Right lobe of liver (tissue), 6 donors: ENCODE measurements around the gene CECR2. TPM values are rescaled to one million over a fixed set of nuclear protein-coding genes. Genes with fewer than 3 reads are reported as not detected.

ENCODE experiments used
- ATAC-seq, 4 donors: fragments of 200-7000 bp; cut with Tn5 transposase; one replicate each; pipeline ENCODE4 v1.9.1; 2020; ENCODE audit warnings: mild to moderate bottlenecking in 4 of 4, moderate library complexity in 4 of 4
- DNase-seq, 3 donors: peaks; one replicate each; pipeline ENCODE4 v3.0.0-alpha.2; 2020
- H3K27ac ChIP-seq, 3 donors: fragments of 200-600 bp; one replicate each; pipeline ENCODE4 v1.8.0; 2022
- H3K27me3 ChIP-seq, 2 donors: fragments of 200-600 bp; one replicate each; pipeline ENCODE4 v1.8.0; 2022
- H3K36me3 ChIP-seq, 4 donors: fragments of 200-600 bp; sonication (generic) in 1 of 4; one replicate each; pipeline versions ENCODE4 v1.5.1 to v1.8.0; 2017 to 2022; ENCODE audit warnings: control low read depth in 1 of 4
- H3K4me1 ChIP-seq, 4 donors: fragments of 200-600 bp; sonication (generic) in 1 of 4; one replicate each; pipeline versions ENCODE4 v1.5.1 to v1.8.0; 2017 to 2022; ENCODE audit warnings: control low read depth in 1 of 4
- H3K4me3 ChIP-seq, 3 donors: fragments of 200-600 bp; one replicate each; pipeline ENCODE4 v1.8.0; 2022
- H3K9me3 ChIP-seq, 4 donors: fragments of 200-600 bp; sonication (generic) in 1 of 4; one replicate each; pipeline versions ENCODE4 v1.5.1 to v1.8.0; 2017 to 2022; ENCODE audit warnings: control low read depth in 1 of 4
- CTCF ChIP-seq, 4 donors: fragments of 200-600 bp in 3 of 4; fragments of 450-650 bp in 1 of 4; IDR thresholded peaks; one replicate each; pipeline versions ENCODE4 v1.5.1 to v1.8.0; 2016 to 2022; ENCODE audit warnings: antibody characterized with exemption in 4 of 4, mild to moderate bottlenecking in 2 of 4
- POLR2A ChIP-seq: fragments of 450-650 bp; IDR thresholded peaks from one replicate; pipeline ENCODE4 v1.6.1; 2017; ENCODE audit warnings: antibody characterized with exemption, mild to moderate bottlenecking
- WGBS: methylation state at CpG from one replicate; pipeline ENCODE4 v1.1.6; 2018; ENCODE audit warnings: low coverage, low lambda C conversion rate; ENCODE audit not compliant: insufficient coverage; ENCODE audit errors: missing lambda C conversion rate; 5-methylcytosine and 5-hydroxymethylcytosine counted together
- intact Hi-C, 2 donors: fragments of 100-400 bp; cut with DNase I; formaldehyde crosslinking; loops; one replicate each; pipeline versions ENCODE4 v1.11.2 to v1.14.1; 2022
- total RNA-seq, 6 experiments: library from RNA; depleted of rRNA in 2 of 6; stranded (reverse); fragments of >200 nt in 2 of 6; fragmentation: NEBNext Ultra II Directional in 3 of 6; extraction: Animal tissue kit (Norgen Biotek cat#: 25700) in 3 of 6; gene quantifications; one replicate each; pipeline versions ENCODE4 v1.1.0 to v1.2.4, GENCODE V29; 2016 to 2023
- donor health status: DM: no; HTN: yes; CAD: no.
- donor health status: DM: no; HTN: no; CAD: no.
- donor health status: DM: no; HTN: no; CAD: no.
- donor health status: DM: no; HTN: yes; CAD: no.
- donor health status: DM: no; HTN: yes; CAD: no.

The CECR2 gene
- total RNA-seq, 6 experiments from 2014 or later, result 4.9 to 12.3 (median 10.0) TPM

DNA sequence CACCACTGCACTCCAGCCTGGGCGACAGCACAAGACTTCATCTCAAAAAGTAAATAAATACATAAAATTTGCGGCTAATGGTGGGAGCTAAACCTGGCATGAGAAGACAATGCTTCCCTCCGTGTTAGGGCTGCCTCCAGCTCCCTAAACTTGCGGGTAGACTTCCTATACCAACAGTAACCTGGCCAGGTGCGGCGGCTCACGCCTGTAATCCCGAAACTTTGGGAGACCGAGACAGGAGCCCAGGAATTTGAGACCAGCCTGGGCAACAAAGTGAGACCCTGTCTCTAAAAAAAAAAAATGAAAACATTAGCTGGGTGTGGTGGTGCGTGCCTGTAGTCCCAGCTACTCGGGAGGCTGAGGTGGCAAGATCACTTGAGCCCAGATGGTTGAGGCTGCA is 219.3 kb downstream of the CECR2 start:
- no peaks in the 10 kb centered on the region for H3K9me3 ChIP-seq
- H3K4me3 ChIP-seq, result no peak overlapping the region
- WGBS, result 98% methylated on average over 8 of the region's 11 CpGs
- H3K27ac ChIP-seq, result no peak overlapping the region
- H3K27me3 ChIP-seq, result no peaks in the 10 kb centered on the region
- H3K4me1 ChIP-seq, result no peaks in the 10 kb centered on the region
- no peak for DNase-seq
- no peak for ATAC-seq
- intact Hi-C loops, result no loop called here
- peaks cover 3 to 78% (median 34%) of the 10 kb centered on the region in 4 donors for H3K36me3 ChIP-seq
- no peak for TF ChIP-seq POLR2A
- TF ChIP-seq CTCF (IDR thresholded peaks at IDR 0.05), result no peak

DNA sequence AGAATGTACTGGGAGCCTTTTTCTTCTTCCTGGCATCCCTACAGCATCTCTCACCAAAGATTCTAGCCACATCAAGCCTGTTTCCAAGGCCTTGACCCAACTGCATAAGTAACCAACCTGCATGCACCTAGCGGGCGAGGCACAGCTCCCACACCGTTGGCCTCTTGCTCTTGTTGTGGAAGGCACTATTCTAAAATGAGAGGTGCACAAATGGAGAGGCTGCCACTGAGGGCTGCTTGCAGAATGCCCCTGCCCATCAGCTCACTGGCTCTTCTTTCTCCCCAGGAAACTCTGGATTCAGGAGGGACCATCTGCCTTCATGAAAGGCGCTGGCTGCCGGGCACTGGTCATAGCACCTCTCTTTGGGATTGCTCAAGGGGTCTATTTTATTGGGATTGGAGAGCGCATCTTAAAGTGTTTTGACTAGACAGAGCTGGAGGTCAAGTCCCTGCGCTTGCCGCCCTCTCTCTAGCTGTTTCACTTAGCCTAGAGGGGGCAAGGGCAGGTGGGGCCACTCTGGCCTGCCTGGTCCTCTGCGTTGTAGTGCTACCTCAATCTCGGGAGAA is 220.6 kb downstream of the CECR2 start:
- no peak overlapping the region for H3K4me3 ChIP-seq
- DNase-seq (no peak), ATAC-seq (peak in 1 of 4 donors; percentile 19)
- 80% methylated on average over 1 of the region's 10 CpGs for WGBS
- no peak for TF ChIP-seq CTCF (IDR thresholded peaks at IDR 0.05)
- TF ChIP-seq POLR2A, result no peak
- H3K27me3 ChIP-seq, result no peaks in the 10 kb centered on the region
- H3K4me1 ChIP-seq, result no peaks in the 10 kb centered on the region
- intact Hi-C loops, result no loop called here
- no peak overlapping the region for H3K27ac ChIP-seq
- peaks cover 3 to 82% (median 38%) of the 10 kb centered on the region in 4 donors for H3K36me3 ChIP-seq
- no peaks in the 10 kb centered on the region for H3K9me3 ChIP-seq

- no peak overlapping the region for H3K27ac ChIP-seq
- H3K36me3 ChIP-seq, result peaks cover 3 to 84% (median 38%) of the 10 kb centered on the region in 4 donors
- no peaks in the 10 kb centered on the region for H3K27me3 ChIP-seq
- no peak overlapping the region for H3K4me3 ChIP-seq
- 83% methylated on average over 3 of the region's 5 CpGs for WGBS
- H3K4me1 ChIP-seq, result no peaks in the 10 kb centered on the region
- DNase-seq (no peak), ATAC-seq (no peak)
- TF ChIP-seq CTCF (IDR thresholded peaks at IDR 0.05) (no peak), POLR2A (no peak)
- H3K9me3 ChIP-seq, result no peaks in the 10 kb centered on the region
- intact Hi-C loops, result no loop called here
Observed at GRCh38 chr22:17590586-17590985, 221.3 kb downstream of the CECR2 start.

DNA sequence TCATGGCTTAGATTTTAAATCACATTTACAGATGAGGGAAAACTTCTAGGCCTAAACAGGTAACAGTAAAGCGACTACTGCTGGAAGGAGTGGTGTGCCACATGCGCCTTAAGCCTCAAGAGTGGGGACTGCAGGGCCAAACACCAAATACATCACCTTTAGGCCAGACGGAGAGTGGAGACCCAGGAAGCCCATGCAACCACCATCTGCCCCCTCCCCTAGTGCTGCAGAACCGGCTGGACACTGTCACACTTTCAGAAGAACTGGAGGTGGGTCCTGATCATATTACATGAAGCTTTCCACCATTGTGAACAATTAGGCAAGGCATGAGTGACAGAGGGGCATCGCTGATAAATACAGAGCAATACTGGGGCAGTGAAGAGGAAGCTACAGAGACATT is 222.9 kb downstream of the CECR2 start:
- H3K36me3 ChIP-seq, result peaks cover 9 to 91% (median 41%) of the 10 kb centered on the region in 4 donors
- peak in 2 of 4 donors; percentile 28 to 41 for ATAC-seq

More for the DNA sequence above, 222.9 kb downstream of the CECR2 start:
- no peak for TF ChIP-seq POLR2A
- TF ChIP-seq CTCF (IDR thresholded peaks at IDR 0.05), result no peak
- H3K9me3 ChIP-seq, result no peaks in the 10 kb centered on the region
- no peak overlapping the region for H3K4me3 ChIP-seq
- H3K4me1 ChIP-seq, result no peaks in the 10 kb centered on the region
- DNase-seq, result no peak
- 90% methylated on average over 2 of the region's 5 CpGs for WGBS
- H3K27ac ChIP-seq, result no peak overlapping the region
- intact Hi-C loops, result no loop called here
- no peaks in the 10 kb centered on the region for H3K27me3 ChIP-seq
